GM12878 (cell line): ENCODE data around the gene CYSTM1. TPM values are rescaled to one million over a fixed set of nuclear protein-coding genes. Genes with fewer than 3 reads are reported as not detected.

Experiments used
- ATAC-seq: fragments of 200-7000 bp; cut with Tn5 transposase; 3 replicates; pipeline ENCODE4 v1.9.1; 2020; ENCODE audit warnings: mild to moderate bottlenecking, moderate library complexity
- BruUV-seq: library from RNA; stranded (reverse); fragments of 400-500 nt; replicated peaks from 2 replicates; lab custom pipeline; 2021; lab: Mats Ljungman, UMichigan
- CTCF ChIA-PET: fragments of 300-600 bp; sonication (Branson Sonifier 250); formaldehyde crosslinking; extraction: SDS; loops from one replicate; lab custom pipeline; 2021; ENCODE audit warnings: inconsistent platforms; lab: Yijun Ruan, JAX
- POLR2A ChIA-PET: fragments of 350-600 bp; formaldehyde crosslinking; extraction: SDS; loops from one replicate; lab custom pipeline; 2021; ENCODE audit warnings: inconsistent platforms; lab: Charles Lee
- RAD21 ChIA-PET: fragments of 300-600 bp; sonication (Branson Sonifier 250); formaldehyde crosslinking; loops from one replicate; lab custom pipeline; 2023; ENCODE audit warnings: antibody characterized with exemption; ENCODE audit not compliant: unreplicated experiment; lab: Charles Lee
- SMC1A ChIA-PET: fragments of 300-600 bp; sonication (Branson Sonifier 250); formaldehyde crosslinking; loops from one replicate; lab custom pipeline; 2023; ENCODE audit not compliant: unreplicated experiment, uncharacterized antibody; lab: Charles Lee
- DNase-seq: peaks from one replicate; pipeline ENCODE4 v3.0.0-alpha.2; 2011; ENCODE audit warnings: low read depth, low spot score
- FAIRE-seq: peaks from 3 replicates; lab custom pipeline; 2011; peaks lifted over from hg19 to GRCh38; lab: Jason Lieb, UNC
- H2AFZ ChIP-seq: 2 replicates; pipeline ENCODE4 v1.6.0; 2011; ENCODE audit warnings: low read depth, low read length, control low read depth; ENCODE audit not compliant: control insufficient read depth
- H3K27ac ChIP-seq: 2 replicates; pipeline ENCODE4 v1.5.1; 2011; ENCODE audit warnings: control low read depth; ENCODE audit not compliant: control insufficient read depth, insufficient read depth
- H3K27me3 ChIP-seq, 2 experiments: replicated peaks in 1 of 2; 2 replicates each; pipeline versions ENCODE4 v1.6.0 to v1.6.1; 2011; ENCODE audit warnings: low read length in 1 of 2; ENCODE audit not compliant: control insufficient read depth in 2 of 2, insufficient read depth in 2 of 2
- H3K36me3 ChIP-seq, 2 experiments: 2 replicates each; pipeline ENCODE4 v1.5.1; 2011; ENCODE audit warnings: low read length in 1 of 2; ENCODE audit not compliant: control insufficient read depth in 2 of 2, insufficient read depth in 2 of 2
- H3K4me1 ChIP-seq: 2 replicates; pipeline ENCODE4 v1.6.1; 2011; ENCODE audit warnings: mild to moderate bottlenecking, low read length, moderate library complexity, mixed read lengths; ENCODE audit not compliant: control insufficient read depth, insufficient read depth
- H3K4me2 ChIP-seq: 2 replicates; pipeline ENCODE4 v1.6.0; 2011; ENCODE audit warnings: control low read depth; ENCODE audit not compliant: control insufficient read depth, insufficient read depth
- H3K4me3 ChIP-seq: fragments of 200-600 bp; sonication (generic); 2 replicates; pipeline ENCODE4 v1.5.1; 2016
- H3K79me2 ChIP-seq: 2 replicates; pipeline ENCODE4 v1.6.0; 2011; ENCODE audit warnings: low read length; ENCODE audit not compliant: control insufficient read depth, insufficient read depth
- H3K9ac ChIP-seq: 2 replicates; pipeline ENCODE4 v1.8.0; 2011; ENCODE audit warnings: low read length, control low read depth, mixed read lengths; ENCODE audit not compliant: control insufficient read depth, insufficient read depth
- H3K9me3 ChIP-seq: replicated peaks from 3 replicates; pipeline ENCODE4 v1.5.1; 2011; ENCODE audit warnings: mild to moderate bottlenecking, low read length; ENCODE audit not compliant: control insufficient read depth, insufficient read depth
- H4K20me1 ChIP-seq: 2 replicates; pipeline ENCODE4 v1.6.0; 2011; ENCODE audit not compliant: control insufficient read depth, insufficient read depth
- HDAC6 ChIP-seq: fragments of 200-600 bp; sonication (generic); IDR thresholded peaks from one replicate; pipeline ENCODE4 v1.8.0; 2017; ENCODE audit warnings: antibody characterized with exemption; ENCODE audit not compliant: unreplicated experiment
- NBN ChIP-seq: fragments of 450-650 bp; IDR thresholded peaks from 2 replicates; pipeline ENCODE4 v1.6.1; 2016
- SREBF1 ChIP-seq: IDR thresholded peaks from 2 replicates; pipeline ENCODE4 v1.6.1; 2012; ENCODE audit warnings: mild to moderate bottlenecking, low read length
- STAT1 ChIP-seq: fragments of 450-650 bp; conservative IDR thresholded peaks from 2 replicates; pipeline ENCODE4 v1.6.1; 2014; ENCODE audit warnings: antibody characterized with exemption, mild to moderate bottlenecking
- ZNF622 ChIP-seq: fragments of 450-650 bp; IDR thresholded peaks from 2 replicates; pipeline ENCODE4 v1.6.1; 2017; ENCODE audit warnings: mild to moderate bottlenecking, inconsistent platforms
- WGBS: methylation state at CpG from one replicate; pipeline ENCODE4 v1.1.6; 2016; ENCODE audit warnings: low lambda C conversion rate; ENCODE audit not compliant: insufficient replicate concordance, insufficient coverage; ENCODE audit errors: missing lambda C conversion rate; 5-methylcytosine and 5-hydroxymethylcytosine counted together
- in situ Hi-C: fragments of 300-500 bp; cut with MboI; formaldehyde crosslinking; loops from 9 replicates; pipeline ENCODE4 v1.14.3; 2018; ENCODE audit warnings: mixed read lengths
- intact Hi-C: fragments of 100-400 bp; cut with micrococcal nuclease; formaldehyde crosslinking; loops from one replicate; pipeline ENCODE4 v1.14.2; 2022; ENCODE audit not compliant: unreplicated experiment
- polyA plus RNA-seq, 11 experiments: library from polyadenylated mRNA; depleted of rRNA in 4 of 11; unstranded in 6 of 11; stranded (reverse) in 5 of 11; fragments of >200 nt; fragmentation: Nextera tagmentation in 4 of 11; fragmentation: Illumina TruSeq in 1 of 11; extraction: Ambion mirVana in 4 of 11; extraction: Trizol in 1 of 11; gene quantifications; 1 replicate in 1 of 11; 2 replicates in 10 of 11; pipeline versions ENCODE4 v1.2.1 to v1.2.3, GENCODE V29; 2011 to 2016; ENCODE audit warnings: inconsistent platforms in 2 of 11, missing spikeins in 2 of 11, low read depth in 1 of 11
- total RNA-seq, 4 experiments: library from RNA; depleted of rRNA in 3 of 4; stranded (reverse); fragments of >200 nt in 3 of 4; fragmentation: Illumina TruSeq in 1 of 4; extraction: Trizol in 1 of 4; gene quantifications; 2 replicates each; pipeline versions ENCODE4 v1.2.1 to v1.2.3, GENCODE V29; 2013 to 2021
- TF ChIP-seq, protein P1 (sequence below): fragments of 450-650 bp; formaldehyde crosslinking; IDR thresholded peaks from 2 replicates; pipeline ENCODE4 v1.4.0; 2020; ENCODE audit warnings: mild to moderate bottlenecking, moderate library complexity
- TF ChIP-seq, protein P2 (sequence below): fragments of 150-350 bp; IDR thresholded peaks from 2 replicates; pipeline ENCODE4 v1.6.1; 2016; ENCODE audit warnings: low read depth, low read length
- TF ChIP-seq, protein P3 (sequence below): IDR thresholded peaks from 2 replicates; pipeline ENCODE4 v1.6.1; 2011; ENCODE audit warnings: low read depth, mild to moderate bottlenecking, low read length, moderate library complexity, borderline replicate concordance; ENCODE audit errors: extremely low read depth
- TF ChIP-seq, protein P4 (sequence below): IDR thresholded peaks from 2 replicates; pipeline ENCODE4 v1.6.1; 2011; ENCODE audit warnings: borderline replicate concordance, low read depth, mild to moderate bottlenecking, moderate library complexity, low read length; ENCODE audit not compliant: insufficient read depth, poor library complexity, severe bottlenecking
- TF ChIP-seq, protein P5 (sequence below): fragments of 450-650 bp; IDR thresholded peaks from 2 replicates; pipeline ENCODE4 v1.6.1; 2017; ENCODE audit warnings: mild to moderate bottlenecking, moderate library complexity

Gene CYSTM1
- total and polyA plus RNA-seq, 10 of the 15 experiments (the other 5 are each of a cell fraction or from before 2014, with no cell fraction given) = 52.7 to 261 (median 98.7) TPM

DNA sequence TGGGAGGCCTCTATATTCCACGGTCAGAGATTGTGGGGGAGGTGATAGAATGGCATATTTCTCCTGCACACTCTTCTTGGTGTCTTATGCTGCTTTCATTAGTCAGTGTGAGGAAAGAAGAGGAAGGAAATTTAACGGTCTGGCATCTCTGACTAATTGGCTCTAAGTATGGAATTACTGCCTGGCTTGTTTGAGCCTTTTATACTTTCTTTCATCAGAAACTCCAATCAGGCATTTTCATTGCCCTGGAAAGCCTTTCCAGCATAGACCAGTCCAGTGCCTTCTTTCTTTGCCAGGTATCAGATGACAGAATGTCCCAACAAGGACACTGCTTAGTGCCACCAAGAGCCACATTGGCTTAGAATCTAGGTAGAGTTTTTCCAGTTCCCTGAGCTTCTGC lies 30.2 kb downstream of the CYSTM1 start:
- Histone ChIP-seq H3K4me1 (peaks cover 9% of the 10 kb centered on the region), H3K9ac (no peak overlapping the region), H3K4me2 (no peak overlapping the region), H3K9me3 (no peaks in the 10 kb centered on the region), H3K79me2 (no peaks in the 10 kb centered on the region; the same call in 1 of the 2 replicates), H4K20me1 (no peaks in the 10 kb centered on the region), H3K27ac (no peak overlapping the region), H2AFZ (no peak overlapping the region), H3K4me3 (no peak overlapping the region), H3K36me3 (no peaks in the 10 kb centered on the region), H3K27me3 (no peaks in the 10 kb centered on the region)
- no peak for DNase-seq
- CTCF ChIA-PET = interaction anchor here (1.2 to 2.8 kb wide), 4 partner anchors 12 to 147 kb away, joined by 4 to 17 read pairs (median 5); no protein-coding TSS in a partner anchor
- BruUV-seq = no TSS peak
- in situ Hi-C loops = no loop called here
- intact Hi-C loops = no loop called here
- no peak for ATAC-seq
- SMC1A ChIA-PET = interaction anchor here (1.0 to 2.8 kb wide), 2 partner anchors 19 to 36 kb away, joined by 3 to 13 read pairs; no protein-coding TSS in a partner anchor
- RAD21 ChIA-PET = no interaction called here
- 88% methylated on average over 2 of the region's 2 CpGs for WGBS
- FAIRE-seq = no peak
- POLR2A ChIA-PET = interaction anchor here (0.5 kb wide), 1 partner anchor 1845 kb away, joined by 3 read pairs; no protein-coding TSS in a partner anchor
- no peak for TF ChIP-seq HDAC6
- TF ChIP-seq, protein P1, sequence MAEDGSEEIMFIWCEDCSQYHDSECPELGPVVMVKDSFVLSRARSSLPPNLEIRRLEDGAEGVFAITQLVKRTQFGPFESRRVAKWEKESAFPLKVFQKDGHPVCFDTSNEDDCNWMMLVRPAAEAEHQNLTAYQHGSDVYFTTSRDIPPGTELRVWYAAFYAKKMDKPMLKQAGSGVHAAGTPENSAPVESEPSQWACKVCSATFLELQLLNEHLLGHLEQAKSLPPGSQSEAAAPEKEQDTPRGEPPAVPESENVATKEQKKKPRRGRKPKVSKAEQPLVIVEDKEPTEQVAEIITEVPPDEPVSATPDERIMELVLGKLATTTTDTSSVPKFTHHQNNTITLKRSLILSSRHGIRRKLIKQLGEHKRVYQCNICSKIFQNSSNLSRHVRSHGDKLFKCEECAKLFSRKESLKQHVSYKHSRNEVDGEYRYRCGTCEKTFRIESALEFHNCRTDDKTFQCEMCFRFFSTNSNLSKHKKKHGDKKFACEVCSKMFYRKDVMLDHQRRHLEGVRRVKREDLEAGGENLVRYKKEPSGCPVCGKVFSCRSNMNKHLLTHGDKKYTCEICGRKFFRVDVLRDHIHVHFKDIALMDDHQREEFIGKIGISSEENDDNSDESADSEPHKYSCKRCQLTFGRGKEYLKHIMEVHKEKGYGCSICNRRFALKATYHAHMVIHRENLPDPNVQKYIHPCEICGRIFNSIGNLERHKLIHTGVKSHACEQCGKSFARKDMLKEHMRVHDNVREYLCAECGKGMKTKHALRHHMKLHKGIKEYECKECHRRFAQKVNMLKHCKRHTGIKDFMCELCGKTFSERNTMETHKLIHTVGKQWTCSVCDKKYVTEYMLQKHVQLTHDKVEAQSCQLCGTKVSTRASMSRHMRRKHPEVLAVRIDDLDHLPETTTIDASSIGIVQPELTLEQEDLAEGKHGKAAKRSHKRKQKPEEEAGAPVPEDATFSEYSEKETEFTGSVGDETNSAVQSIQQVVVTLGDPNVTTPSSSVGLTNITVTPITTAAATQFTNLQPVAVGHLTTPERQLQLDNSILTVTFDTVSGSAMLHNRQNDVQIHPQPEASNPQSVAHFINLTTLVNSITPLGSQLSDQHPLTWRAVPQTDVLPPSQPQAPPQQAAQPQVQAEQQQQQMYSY (CRISPR knock-in tag) = no peak
- TF ChIP-seq, protein P2, sequence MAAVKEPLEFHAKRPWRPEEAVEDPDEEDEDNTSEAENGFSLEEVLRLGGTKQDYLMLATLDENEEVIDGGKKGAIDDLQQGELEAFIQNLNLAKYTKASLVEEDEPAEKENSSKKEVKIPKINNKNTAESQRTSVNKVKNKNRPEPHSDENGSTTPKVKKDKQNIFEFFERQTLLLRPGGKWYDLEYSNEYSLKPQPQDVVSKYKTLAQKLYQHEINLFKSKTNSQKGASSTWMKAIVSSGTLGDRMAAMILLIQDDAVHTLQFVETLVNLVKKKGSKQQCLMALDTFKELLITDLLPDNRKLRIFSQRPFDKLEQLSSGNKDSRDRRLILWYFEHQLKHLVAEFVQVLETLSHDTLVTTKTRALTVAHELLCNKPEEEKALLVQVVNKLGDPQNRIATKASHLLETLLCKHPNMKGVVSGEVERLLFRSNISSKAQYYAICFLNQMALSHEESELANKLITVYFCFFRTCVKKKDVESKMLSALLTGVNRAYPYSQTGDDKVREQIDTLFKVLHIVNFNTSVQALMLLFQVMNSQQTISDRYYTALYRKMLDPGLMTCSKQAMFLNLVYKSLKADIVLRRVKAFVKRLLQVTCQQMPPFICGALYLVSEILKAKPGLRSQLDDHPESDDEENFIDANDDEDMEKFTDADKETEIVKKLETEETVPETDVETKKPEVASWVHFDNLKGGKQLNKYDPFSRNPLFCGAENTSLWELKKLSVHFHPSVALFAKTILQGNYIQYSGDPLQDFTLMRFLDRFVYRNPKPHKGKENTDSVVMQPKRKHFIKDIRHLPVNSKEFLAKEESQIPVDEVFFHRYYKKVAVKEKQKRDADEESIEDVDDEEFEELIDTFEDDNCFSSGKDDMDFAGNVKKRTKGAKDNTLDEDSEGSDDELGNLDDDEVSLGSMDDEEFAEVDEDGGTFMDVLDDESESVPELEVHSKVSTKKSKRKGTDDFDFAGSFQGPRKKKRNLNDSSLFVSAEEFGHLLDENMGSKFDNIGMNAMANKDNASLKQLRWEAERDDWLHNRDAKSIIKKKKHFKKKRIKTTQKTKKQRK = no peak
- TF ChIP-seq, protein P3, sequence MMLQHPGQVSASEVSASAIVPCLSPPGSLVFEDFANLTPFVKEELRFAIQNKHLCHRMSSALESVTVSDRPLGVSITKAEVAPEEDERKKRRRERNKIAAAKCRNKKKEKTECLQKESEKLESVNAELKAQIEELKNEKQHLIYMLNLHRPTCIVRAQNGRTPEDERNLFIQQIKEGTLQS = no peak
- TF ChIP-seq ZNF622 = no peak
- no peak for TF ChIP-seq SREBF1
- TF ChIP-seq, protein P4, sequence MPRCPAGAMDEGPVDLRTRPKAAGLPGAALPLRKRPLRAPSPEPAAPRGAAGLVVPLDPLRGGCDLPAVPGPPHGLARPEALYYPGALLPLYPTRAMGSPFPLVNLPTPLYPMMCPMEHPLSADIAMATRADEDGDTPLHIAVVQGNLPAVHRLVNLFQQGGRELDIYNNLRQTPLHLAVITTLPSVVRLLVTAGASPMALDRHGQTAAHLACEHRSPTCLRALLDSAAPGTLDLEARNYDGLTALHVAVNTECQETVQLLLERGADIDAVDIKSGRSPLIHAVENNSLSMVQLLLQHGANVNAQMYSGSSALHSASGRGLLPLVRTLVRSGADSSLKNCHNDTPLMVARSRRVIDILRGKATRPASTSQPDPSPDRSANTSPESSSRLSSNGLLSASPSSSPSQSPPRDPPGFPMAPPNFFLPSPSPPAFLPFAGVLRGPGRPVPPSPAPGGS = no peak
- TF ChIP-seq NBN = no peak
- TF ChIP-seq, protein P5, sequence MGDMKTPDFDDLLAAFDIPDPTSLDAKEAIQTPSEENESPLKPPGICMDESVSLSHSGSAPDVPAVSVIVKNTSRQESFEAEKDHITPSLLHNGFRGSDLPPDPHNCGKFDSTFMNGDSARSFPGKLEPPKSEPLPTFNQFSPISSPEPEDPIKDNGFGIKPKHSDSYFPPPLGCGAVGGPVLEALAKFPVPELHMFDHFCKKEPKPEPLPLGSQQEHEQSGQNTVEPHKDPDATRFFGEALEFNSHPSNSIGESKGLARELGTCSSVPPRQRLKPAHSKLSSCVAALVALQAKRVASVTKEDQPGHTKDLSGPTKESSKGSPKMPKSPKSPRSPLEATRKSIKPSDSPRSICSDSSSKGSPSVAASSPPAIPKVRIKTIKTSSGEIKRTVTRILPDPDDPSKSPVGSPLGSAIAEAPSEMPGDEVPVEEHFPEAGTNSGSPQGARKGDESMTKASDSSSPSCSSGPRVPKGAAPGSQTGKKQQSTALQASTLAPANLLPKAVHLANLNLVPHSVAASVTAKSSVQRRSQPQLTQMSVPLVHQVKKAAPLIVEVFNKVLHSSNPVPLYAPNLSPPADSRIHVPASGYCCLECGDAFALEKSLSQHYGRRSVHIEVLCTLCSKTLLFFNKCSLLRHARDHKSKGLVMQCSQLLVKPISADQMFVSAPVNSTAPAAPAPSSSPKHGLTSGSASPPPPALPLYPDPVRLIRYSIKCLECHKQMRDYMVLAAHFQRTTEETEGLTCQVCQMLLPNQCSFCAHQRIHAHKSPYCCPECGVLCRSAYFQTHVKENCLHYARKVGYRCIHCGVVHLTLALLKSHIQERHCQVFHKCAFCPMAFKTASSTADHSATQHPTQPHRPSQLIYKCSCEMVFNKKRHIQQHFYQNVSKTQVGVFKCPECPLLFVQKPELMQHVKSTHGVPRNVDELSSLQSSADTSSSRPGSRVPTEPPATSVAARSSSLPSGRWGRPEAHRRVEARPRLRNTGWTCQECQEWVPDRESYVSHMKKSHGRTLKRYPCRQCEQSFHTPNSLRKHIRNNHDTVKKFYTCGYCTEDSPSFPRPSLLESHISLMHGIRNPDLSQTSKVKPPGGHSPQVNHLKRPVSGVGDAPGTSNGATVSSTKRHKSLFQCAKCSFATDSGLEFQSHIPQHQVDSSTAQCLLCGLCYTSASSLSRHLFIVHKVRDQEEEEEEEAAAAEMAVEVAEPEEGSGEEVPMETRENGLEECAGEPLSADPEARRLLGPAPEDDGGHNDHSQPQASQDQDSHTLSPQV = no peak
- no peak for TF ChIP-seq STAT1
